GM12878 (cell line): ENCODE measurements around the gene MYDGF. TPM values are rescaled to one million over a fixed set of nuclear protein-coding genes. Genes with fewer than 3 reads are reported as not detected.

Experiments
- ATAC-seq: fragments of 200-7000 bp; cut with Tn5 transposase; 3 replicates; pipeline ENCODE4 v1.9.1; 2020; ENCODE audit warnings: mild to moderate bottlenecking, moderate library complexity
- BruUV-seq: library from RNA; stranded (reverse); fragments of 400-500 nt; replicated peaks from 2 replicates; lab custom pipeline; 2021; lab: Mats Ljungman, UMichigan
- CTCF ChIA-PET: fragments of 300-600 bp; sonication (Branson Sonifier 250); formaldehyde crosslinking; extraction: SDS; loops from one replicate; lab custom pipeline; 2021; ENCODE audit warnings: inconsistent platforms; lab: Yijun Ruan, JAX
- POLR2A ChIA-PET: fragments of 350-600 bp; formaldehyde crosslinking; extraction: SDS; loops from one replicate; lab custom pipeline; 2021; ENCODE audit warnings: inconsistent platforms; lab: Charles Lee
- RAD21 ChIA-PET: fragments of 300-600 bp; sonication (Branson Sonifier 250); formaldehyde crosslinking; loops from one replicate; lab custom pipeline; 2023; ENCODE audit warnings: antibody characterized with exemption; ENCODE audit not compliant: unreplicated experiment; lab: Charles Lee
- SMC1A ChIA-PET: fragments of 300-600 bp; sonication (Branson Sonifier 250); formaldehyde crosslinking; loops from one replicate; lab custom pipeline; 2023; ENCODE audit not compliant: unreplicated experiment, uncharacterized antibody; lab: Charles Lee
- DNase-seq: peaks from one replicate; pipeline ENCODE4 v3.0.0-alpha.2; 2011; ENCODE audit warnings: low read depth, low spot score
- FAIRE-seq: peaks from 3 replicates; lab custom pipeline; 2011; peaks lifted over from hg19 to GRCh38; lab: Jason Lieb, UNC
- H2AFZ ChIP-seq: 2 replicates; pipeline ENCODE4 v1.6.0; 2011; ENCODE audit warnings: low read depth, low read length, control low read depth; ENCODE audit not compliant: control insufficient read depth
- H3K27ac ChIP-seq: 2 replicates; pipeline ENCODE4 v1.5.1; 2011; ENCODE audit warnings: control low read depth; ENCODE audit not compliant: control insufficient read depth, insufficient read depth
- H3K27me3 ChIP-seq, 2 experiments: replicated peaks in 1 of 2; 2 replicates each; pipeline versions ENCODE4 v1.6.0 to v1.6.1; 2011; ENCODE audit warnings: low read length in 1 of 2; ENCODE audit not compliant: control insufficient read depth in 2 of 2, insufficient read depth in 2 of 2
- H3K36me3 ChIP-seq, 2 experiments: 2 replicates each; pipeline ENCODE4 v1.5.1; 2011; ENCODE audit warnings: low read length in 1 of 2; ENCODE audit not compliant: control insufficient read depth in 2 of 2, insufficient read depth in 2 of 2
- H3K4me1 ChIP-seq: 2 replicates; pipeline ENCODE4 v1.6.1; 2011; ENCODE audit warnings: mild to moderate bottlenecking, low read length, moderate library complexity, mixed read lengths; ENCODE audit not compliant: control insufficient read depth, insufficient read depth
- H3K4me2 ChIP-seq: 2 replicates; pipeline ENCODE4 v1.6.0; 2011; ENCODE audit warnings: control low read depth; ENCODE audit not compliant: control insufficient read depth, insufficient read depth
- H3K4me3 ChIP-seq: fragments of 200-600 bp; sonication (generic); 2 replicates; pipeline ENCODE4 v1.5.1; 2016
- H3K79me2 ChIP-seq: 2 replicates; pipeline ENCODE4 v1.6.0; 2011; ENCODE audit warnings: low read length; ENCODE audit not compliant: control insufficient read depth, insufficient read depth
- H3K9ac ChIP-seq: 2 replicates; pipeline ENCODE4 v1.8.0; 2011; ENCODE audit warnings: low read length, control low read depth, mixed read lengths; ENCODE audit not compliant: control insufficient read depth, insufficient read depth
- H3K9me3 ChIP-seq: replicated peaks from 3 replicates; pipeline ENCODE4 v1.5.1; 2011; ENCODE audit warnings: mild to moderate bottlenecking, low read length; ENCODE audit not compliant: control insufficient read depth, insufficient read depth
- H4K20me1 ChIP-seq: 2 replicates; pipeline ENCODE4 v1.6.0; 2011; ENCODE audit not compliant: control insufficient read depth, insufficient read depth
- ATF7 ChIP-seq: fragments of 450-650 bp; IDR thresholded peaks from 2 replicates; pipeline ENCODE4 v1.6.1; 2016; ENCODE audit warnings: low read depth, mild to moderate bottlenecking
- BCLAF1 ChIP-seq: fragments of 450-650 bp; IDR thresholded peaks from 2 replicates; pipeline ENCODE4 v1.6.1; 2017; ENCODE audit warnings: antibody characterized with exemption, mild to moderate bottlenecking, moderate library complexity
- CBX5 ChIP-seq: sonication (generic); IDR thresholded peaks from 2 replicates; pipeline ENCODE4 v1.6.1; 2016; ENCODE audit warnings: low read depth, moderate library complexity, mild to moderate bottlenecking, inconsistent platforms
- FOXK2 ChIP-seq: fragments of 450-650 bp; IDR thresholded peaks from 2 replicates; pipeline ENCODE4 v1.6.1; 2017; ENCODE audit warnings: mild to moderate bottlenecking, moderate library complexity
- IRF4 ChIP-seq: IDR thresholded peaks from 2 replicates; pipeline ENCODE4 v1.6.1; 2011; ENCODE audit warnings: low read depth, low read length
- NFIC ChIP-seq: IDR thresholded peaks from 2 replicates; pipeline ENCODE4 v1.6.1; 2012; ENCODE audit warnings: low read depth, mild to moderate bottlenecking, inconsistent platforms, low read length, moderate library complexity
- NFYA ChIP-seq: IDR thresholded peaks from 2 replicates; pipeline ENCODE4 v1.6.1; 2011; ENCODE audit warnings: low read depth, mild to moderate bottlenecking, low read length, improper control_type of control experiment, borderline replicate concordance
- SP1 ChIP-seq: IDR thresholded peaks from one replicate; pipeline ENCODE4 v1.6.1; 2011; ENCODE audit warnings: low read depth, low read length
- ZBTB33 ChIP-seq: fragments of 450-650 bp; IDR thresholded peaks from 2 replicates; pipeline ENCODE4 v1.6.1; 2017; ENCODE audit warnings: mild to moderate bottlenecking
- ZBTB40 ChIP-seq: fragments of 450-650 bp; IDR thresholded peaks from 2 replicates; pipeline ENCODE4 v1.6.1; 2016; ENCODE audit warnings: mild to moderate bottlenecking, moderate library complexity, borderline replicate concordance
- WGBS: methylation state at CpG from one replicate; pipeline ENCODE4 v1.1.6; 2016; ENCODE audit warnings: low lambda C conversion rate; ENCODE audit not compliant: insufficient replicate concordance, insufficient coverage; ENCODE audit errors: missing lambda C conversion rate; 5-methylcytosine and 5-hydroxymethylcytosine counted together
- in situ Hi-C: fragments of 300-500 bp; cut with MboI; formaldehyde crosslinking; loops from 9 replicates; pipeline ENCODE4 v1.14.3; 2018; ENCODE audit warnings: mixed read lengths
- intact Hi-C: fragments of 100-400 bp; cut with micrococcal nuclease; formaldehyde crosslinking; loops from one replicate; pipeline ENCODE4 v1.14.2; 2022; ENCODE audit not compliant: unreplicated experiment
- polyA plus RNA-seq, 11 experiments: library from polyadenylated mRNA; depleted of rRNA in 4 of 11; unstranded in 6 of 11; stranded (reverse) in 5 of 11; fragments of >200 nt; fragmentation: Nextera tagmentation in 4 of 11; fragmentation: Illumina TruSeq in 1 of 11; extraction: Ambion mirVana in 4 of 11; extraction: Trizol in 1 of 11; gene quantifications; 1 replicate in 1 of 11; 2 replicates in 10 of 11; pipeline versions ENCODE4 v1.2.1 to v1.2.3, GENCODE V29; 2011 to 2016; ENCODE audit warnings: inconsistent platforms in 2 of 11, missing spikeins in 2 of 11, low read depth in 1 of 11
- total RNA-seq, 4 experiments: library from RNA; depleted of rRNA in 3 of 4; stranded (reverse); fragments of >200 nt in 3 of 4; fragmentation: Illumina TruSeq in 1 of 4; extraction: Trizol in 1 of 4; gene quantifications; 2 replicates each; pipeline versions ENCODE4 v1.2.1 to v1.2.3, GENCODE V29; 2013 to 2021

The MYDGF gene
- total and polyA plus RNA-seq, 10 of the 15 experiments (the other 5 are each of a cell fraction or from before 2014, with no cell fraction given): 2.3 to 196 (median 57.5) TPM

GRCh38 chr19:4688587-4688986 is 18.4 kb upstream of the MYDGF start:
- H3K4me1 ChIP-seq: no peaks in the 10 kb centered on the region
- WGBS: 100% methylated on average over 12 of the region's 26 CpGs
- no peak overlapping the region for H2AFZ ChIP-seq
- ChIA-PET CTCF (no interaction called here), RAD21 (no interaction called here), POLR2A (no interaction called here), SMC1A (no interaction called here)
- no peak for FAIRE-seq
- H3K4me3 ChIP-seq: no peak overlapping the region
- no TSS peak for BruUV-seq
- ATAC-seq: no peak
- H3K4me2 ChIP-seq: no peak overlapping the region
- H3K9ac ChIP-seq: no peak overlapping the region
- no peak for DNase-seq
- peaks cover 24 to 29% of the 10 kb centered on the region in 2 experiments; a peak in 3 of 4 replicates for H3K36me3 ChIP-seq
- H3K27me3 ChIP-seq: no peaks in the 10 kb centered on the region
- no peaks in the 10 kb centered on the region for H4K20me1 ChIP-seq
- H3K9me3 ChIP-seq: no peaks in the 10 kb centered on the region
- H3K79me2 ChIP-seq: no peaks in the 10 kb centered on the region
- intact Hi-C loops: no loop called here
- TF ChIP-seq ATF7 (no peak), BCLAF1 (no peak), ZBTB33 (no peak), FOXK2 (no peak), IRF4 (no peak), NFYA (no peak), CBX5 (no peak), NFIC (no peak), SP1 (no peak), ZBTB40 (no peak)
- no peak overlapping the region for H3K27ac ChIP-seq
- in situ Hi-C loops: no loop called here
